Measurements from ENCODE around the gene KMT2A.
"Not testable (repeated sequence)": the region's sequence is repeated elsewhere in the genome, so short reads cannot be mapped to it uniquely, and the experiment has no call there.

The KMT2A gene

DNA sequence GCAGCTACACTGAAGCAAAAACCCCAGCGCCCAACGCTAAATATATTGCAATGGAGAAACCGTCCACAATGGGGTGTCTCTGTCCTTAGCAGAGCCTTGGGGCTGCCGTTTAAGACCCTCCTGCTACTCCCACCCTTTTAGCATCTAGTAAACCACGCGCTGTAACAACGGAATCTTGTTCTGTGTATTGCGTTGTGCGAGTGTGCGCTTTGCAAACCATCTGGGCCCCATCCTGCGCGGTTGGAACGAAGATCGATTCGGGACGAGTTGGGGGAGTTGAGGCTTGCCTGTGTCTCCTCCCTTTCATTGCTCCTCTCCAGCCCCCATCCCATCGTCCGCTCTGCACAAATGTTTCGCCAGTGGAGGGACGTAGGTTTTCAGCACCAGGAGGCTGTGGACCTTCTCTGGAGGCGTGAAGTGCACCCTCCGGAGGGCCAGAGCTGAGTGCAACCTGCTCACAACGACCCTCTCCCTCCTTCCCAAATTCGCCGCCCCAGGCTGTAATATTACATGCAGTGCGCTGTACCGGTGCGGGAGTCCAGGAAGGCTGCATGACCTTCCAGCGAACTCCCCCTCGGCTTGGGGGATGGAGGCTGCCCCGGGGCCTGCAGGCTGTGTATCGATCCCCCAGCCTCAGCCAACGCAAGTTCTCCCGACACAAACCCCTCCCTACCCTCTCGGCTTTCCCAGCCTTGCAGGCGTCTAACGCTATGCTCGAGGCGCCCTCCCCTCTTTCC lies 1.6 kb upstream of the KMT2A start:
- DNase-seq (ENCODE audit: low read depth, low spot score), result no peak

GRCh38 chr11:118435290-118435892 lies 901 bp upstream of the KMT2A start:
- no peak for DNase-seq (ENCODE audit: low read depth, low spot score)

DNA sequence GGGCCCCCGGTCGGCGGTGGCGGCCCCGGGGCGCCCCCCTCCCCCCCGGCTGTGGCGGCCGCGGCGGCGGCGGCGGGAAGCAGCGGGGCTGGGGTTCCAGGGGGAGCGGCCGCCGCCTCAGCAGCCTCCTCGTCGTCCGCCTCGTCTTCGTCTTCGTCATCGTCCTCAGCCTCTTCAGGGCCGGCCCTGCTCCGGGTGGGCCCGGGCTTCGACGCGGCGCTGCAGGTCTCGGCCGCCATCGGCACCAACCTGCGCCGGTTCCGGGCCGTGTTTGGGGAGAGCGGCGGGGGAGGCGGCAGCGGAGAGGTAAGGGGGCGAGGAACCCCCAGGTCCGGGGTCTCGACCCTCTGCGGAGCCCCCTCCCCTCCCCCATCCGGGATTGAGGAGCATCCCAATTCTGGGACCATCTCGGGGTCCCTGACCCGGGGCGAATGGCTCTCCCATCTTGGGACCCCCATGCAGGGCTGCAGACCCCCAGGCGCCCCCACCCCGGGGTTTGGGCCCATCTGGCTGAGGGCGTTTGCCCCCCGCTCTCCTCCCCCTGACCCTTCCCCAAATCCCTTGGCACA lies 431 bp downstream of the KMT2A start:
- no peak for DNase-seq (ENCODE audit: low read depth, low spot score)

- no peak for DNase-seq (ENCODE audit: low read depth, low spot score)
Observed at GRCh38 chr11:118437208-118438125, 1.2 kb downstream of the KMT2A start.

DNA sequence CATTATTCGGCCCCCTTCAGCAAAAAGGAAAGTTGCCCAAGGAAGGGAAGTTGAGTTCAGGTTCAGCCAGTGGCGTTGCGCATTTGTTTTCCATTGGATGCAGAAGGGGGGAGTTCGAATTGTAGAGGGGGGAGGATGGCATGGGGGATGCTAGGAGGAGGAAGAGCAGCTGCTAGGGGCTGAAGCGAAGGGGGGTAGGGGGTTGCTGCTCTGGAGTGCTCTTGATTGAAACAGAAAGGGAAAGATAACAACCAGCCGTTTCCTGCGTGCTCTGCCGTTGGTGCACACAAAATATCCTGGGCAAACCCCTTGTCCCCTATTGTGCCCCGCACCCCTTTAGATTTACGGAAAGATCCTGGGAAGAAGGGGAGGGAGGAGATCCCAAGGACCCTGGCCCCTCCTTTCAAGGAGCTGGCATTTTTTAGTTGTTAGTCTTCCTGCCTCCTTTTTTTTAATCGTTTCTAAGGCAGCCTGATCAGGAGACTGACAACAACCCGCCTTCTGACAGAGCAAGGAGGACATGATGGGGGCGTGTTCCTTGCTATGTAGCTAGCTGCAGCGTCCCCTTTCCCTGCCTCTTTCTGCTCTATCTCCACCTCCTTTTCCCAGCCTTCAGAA lies 2.1 kb downstream of the KMT2A start:
- no peak for DNase-seq (ENCODE audit: low read depth, low spot score)

GRCh38 chr11:118439646-118440045 lies 3.4 kb downstream of the KMT2A start:
- no peak for DNase-seq (ENCODE audit: low read depth, low spot score)

GRCh38 chr11:118441770-118442275 lies 5.5 kb downstream of the KMT2A start:
- no peak for DNase-seq (ENCODE audit: low read depth, low spot score)

- no peak for DNase-seq (ENCODE audit: low read depth, low spot score)
Observed at GRCh38 chr11:118442301-118442700, 6.0 kb downstream of the KMT2A start.

- no peak for DNase-seq (ENCODE audit: low read depth, low spot score)
Observed at GRCh38 chr11:118442908-118443589, 6.8 kb downstream of the KMT2A start.

- no peak for DNase-seq (ENCODE audit: low read depth, low spot score)
Observed at GRCh38 chr11:118443590-118444218, 7.4 kb downstream of the KMT2A start.

GRCh38 chr11:118447423-118447822 lies 11.1 kb downstream of the KMT2A start:
- no peak for DNase-seq (ENCODE audit: low read depth, low spot score)

DNA sequence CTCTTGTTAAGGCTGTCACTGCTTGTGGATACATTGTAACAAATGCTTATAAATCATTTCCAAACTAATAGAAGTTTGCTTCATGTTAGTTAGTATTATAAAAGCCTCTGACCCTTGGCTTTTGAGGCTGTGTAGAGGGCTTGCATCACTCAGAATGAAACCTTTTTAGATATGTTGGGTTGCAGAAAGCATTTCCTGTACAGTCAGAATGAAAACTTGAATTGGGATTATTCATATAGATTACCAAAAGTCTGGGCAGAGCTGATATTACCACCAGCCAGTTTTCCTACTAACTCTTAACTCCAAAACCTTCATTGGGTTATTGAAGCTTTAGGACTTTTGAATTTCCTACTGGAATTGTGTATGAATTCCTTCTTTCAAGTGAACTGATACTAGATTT lies 12.0 kb downstream of the KMT2A start:
- DNase-seq (ENCODE audit: low read depth, low spot score), result no peak

DNA sequence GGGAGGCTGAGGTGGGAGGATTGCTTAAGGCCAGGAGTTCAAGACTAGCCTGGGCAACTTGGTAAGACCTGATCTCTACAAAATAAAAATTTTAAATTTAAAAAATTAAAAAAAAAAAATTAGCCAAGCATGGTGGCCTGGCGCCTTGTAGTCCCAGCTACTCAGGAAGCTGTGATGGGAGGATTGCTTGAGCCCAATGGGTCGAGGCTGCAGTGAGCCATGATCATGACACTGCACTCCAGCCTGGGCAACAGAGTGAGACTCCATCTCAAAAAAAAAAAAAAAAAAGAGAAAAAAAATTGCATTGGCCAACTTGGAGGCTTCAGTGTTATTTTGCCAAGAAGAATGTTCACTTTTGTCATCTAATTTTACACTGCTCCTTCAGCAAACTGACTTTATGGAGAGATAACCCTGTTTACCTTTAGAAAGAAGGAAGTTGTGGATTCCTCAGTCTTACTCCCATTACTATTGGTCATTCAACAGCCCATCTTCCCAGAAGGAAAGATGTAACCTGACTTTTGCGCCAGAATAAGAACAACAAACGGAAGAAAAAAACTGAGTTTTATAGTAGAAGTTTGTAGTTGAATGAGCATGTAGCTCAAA lies 13.1 kb downstream of the KMT2A start:
- no peak for DNase-seq (ENCODE audit: low read depth, low spot score)

DNA sequence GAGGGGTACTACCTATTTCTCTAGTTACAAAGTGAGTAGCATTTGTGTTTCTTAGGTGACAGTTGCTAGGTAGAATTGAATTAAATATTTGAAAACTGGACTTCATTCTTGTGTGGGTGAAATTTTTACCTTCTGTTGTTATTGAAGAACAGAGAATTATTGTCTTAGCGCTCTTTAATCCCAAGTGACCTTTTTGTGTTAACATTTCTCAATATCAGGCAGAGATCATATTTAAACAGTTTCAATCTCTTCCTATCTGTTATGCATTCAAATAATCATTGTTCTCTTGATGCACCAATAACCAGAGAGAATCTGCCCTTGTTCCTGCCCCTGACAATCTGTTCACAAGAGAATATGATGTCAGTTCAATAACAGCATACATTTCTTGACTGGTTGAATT lies 14.2 kb downstream of the KMT2A start:
- no peak for DNase-seq (ENCODE audit: low read depth, low spot score)

GRCh38 chr11:118462178-118462577 lies 25.9 kb downstream of the KMT2A start:
- no peak for DNase-seq (ENCODE audit: low read depth, low spot score)

DNA sequence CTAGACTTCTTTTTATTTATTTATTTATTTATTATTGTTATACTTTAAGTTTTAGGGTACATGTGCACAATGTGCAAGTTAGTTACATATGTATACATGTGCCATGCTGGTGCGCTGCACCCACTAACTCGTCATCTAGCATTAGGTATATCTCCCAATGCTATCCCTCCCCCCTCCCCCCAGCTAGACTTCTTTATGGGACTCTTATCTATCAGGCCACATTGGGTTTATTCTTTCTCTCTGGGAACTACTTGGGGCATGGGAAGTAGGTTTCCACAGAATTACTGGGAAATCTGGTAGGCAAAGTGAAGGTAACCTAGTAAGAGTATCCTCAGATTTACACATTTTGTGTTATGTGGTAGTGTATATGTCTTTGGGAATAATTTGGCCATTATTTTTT lies 32.7 kb downstream of the KMT2A start:
- DNase-seq (ENCODE audit: low read depth, low spot score), result not testable (repeated sequence)

- no peak for DNase-seq (ENCODE audit: low read depth, low spot score)
Observed at GRCh38 chr11:118471030-118471429, 34.7 kb downstream of the KMT2A start.

- DNase-seq (ENCODE audit: low read depth, low spot score), result no peak
Observed at GRCh38 chr11:118473537-118473936, 37.2 kb downstream of the KMT2A start.

- no peak for DNase-seq (ENCODE audit: low read depth, low spot score)
Observed at GRCh38 chr11:118476676-118477075, 40.4 kb downstream of the KMT2A start.

DNA sequence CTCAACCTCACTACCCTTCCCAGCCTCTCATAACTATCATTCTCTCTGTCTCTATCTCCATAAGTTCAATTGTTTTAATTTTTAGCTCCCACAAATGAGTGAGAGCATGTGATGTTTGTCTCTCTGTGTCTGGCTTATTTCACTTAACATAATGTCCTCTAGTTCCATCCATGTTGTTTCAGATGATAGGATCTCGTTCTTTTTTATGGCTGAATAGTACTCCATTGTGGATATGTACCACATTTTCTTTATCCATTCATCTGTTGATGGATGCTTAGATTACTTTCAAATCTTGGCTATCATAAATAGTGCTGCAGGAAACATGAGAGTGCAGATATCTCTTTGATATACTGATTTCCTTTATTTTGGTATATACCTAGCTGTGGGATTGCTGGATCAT lies 44.9 kb downstream of the KMT2A start:
- not testable (repeated sequence) for DNase-seq (ENCODE audit: low read depth, low spot score)

Measured in activated naive CD8-positive, alpha-beta T cell treated with anti-CD3 and anti-CD28 coated beads, Interleukin-2, amount 50 U/mL, for 16 hours (primary cell).